Activated CD4-positive, alpha-beta T cell treated with anti-CD3 and anti-CD28 coated beads, Interleukin-2, amount 50 U/mL, for 24 hours (primary cell): ENCODE results near the gene DUSP2.
"Not testable (repeated sequence)": the region's sequence is repeated elsewhere in the genome, so short reads cannot be mapped to it uniquely, and the experiment has no call there.

Experiments
- DNase-seq, 2 donors: peaks; one replicate each; pipeline ENCODE4 v3.0.0-alpha.2; 2020; ENCODE audit warnings: low read depth in 1 of 2, low spot score in 1 of 2

DUSP2 gene

DNA sequence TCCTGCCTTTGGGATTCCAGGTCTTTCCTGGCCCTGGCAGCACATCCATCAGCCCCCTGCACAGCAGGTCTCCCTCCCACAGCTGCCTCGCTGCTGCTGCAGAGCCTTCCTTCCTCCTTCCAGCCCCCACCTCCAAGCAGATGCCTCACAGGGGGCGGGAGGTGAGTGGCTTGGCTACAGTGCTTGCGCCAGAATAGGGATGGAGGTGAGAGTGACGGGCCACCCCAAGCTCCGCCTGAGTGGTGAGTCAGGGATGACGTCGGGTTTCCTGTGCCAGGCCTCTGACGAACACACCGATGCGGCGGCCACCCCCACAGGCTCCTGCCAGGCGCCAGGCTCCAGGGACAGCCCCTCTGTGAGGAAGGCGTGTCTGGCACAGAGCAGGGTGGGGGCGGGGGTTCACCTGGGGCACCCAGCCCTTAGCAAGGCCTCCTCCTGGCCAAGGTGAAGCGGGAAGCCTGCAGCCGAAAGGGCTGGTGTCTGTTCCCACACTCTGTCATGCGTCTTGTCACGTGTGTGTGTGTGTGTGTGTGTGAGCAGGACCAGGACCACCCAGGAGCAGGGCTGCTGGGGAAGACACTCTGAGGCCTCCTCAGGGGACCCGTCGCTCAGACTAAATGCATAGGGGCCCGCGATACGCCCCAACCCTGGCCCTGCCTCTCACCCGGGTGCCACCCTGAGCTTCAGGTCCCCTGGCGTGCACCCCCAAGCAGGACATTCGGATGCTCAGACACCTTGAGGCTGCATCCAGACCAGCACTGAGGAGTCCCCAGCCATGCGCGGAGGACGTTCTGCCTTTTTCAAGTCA, 3.4 kb upstream of the DUSP2 start:
- peak; percentile 87 to 96 for DNase-seq

DNA sequence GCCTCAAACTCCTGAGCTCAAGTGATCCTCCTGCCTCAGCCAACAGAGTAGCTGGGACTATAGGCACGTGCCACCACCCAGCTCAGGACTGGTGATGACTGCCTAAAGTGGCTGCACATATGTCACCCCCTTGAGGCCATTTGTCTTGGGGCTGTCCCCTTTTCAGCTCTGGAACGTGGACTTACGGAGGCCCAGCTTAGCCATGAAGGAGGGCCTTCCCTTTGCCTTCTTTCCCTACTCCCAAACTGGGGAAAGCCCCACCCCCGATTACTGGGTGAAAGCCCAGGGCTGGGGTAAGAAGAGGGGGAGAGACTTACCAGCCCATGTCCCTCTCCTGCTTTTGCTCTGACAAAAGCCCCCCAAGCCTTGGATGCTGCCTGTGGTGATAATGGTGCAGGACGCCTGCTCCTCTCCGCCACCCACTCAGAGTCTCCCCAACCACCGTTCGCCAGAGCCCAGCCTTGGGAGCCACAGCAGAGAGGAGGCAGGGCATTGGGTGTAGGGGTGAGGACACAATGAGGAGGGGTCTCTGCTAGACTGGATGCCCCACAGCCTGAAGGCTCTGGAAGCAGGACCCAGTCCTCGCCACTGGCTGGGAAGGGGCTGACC, 2.5 kb upstream of the DUSP2 start:
- DNase-seq = no peak

DNA sequence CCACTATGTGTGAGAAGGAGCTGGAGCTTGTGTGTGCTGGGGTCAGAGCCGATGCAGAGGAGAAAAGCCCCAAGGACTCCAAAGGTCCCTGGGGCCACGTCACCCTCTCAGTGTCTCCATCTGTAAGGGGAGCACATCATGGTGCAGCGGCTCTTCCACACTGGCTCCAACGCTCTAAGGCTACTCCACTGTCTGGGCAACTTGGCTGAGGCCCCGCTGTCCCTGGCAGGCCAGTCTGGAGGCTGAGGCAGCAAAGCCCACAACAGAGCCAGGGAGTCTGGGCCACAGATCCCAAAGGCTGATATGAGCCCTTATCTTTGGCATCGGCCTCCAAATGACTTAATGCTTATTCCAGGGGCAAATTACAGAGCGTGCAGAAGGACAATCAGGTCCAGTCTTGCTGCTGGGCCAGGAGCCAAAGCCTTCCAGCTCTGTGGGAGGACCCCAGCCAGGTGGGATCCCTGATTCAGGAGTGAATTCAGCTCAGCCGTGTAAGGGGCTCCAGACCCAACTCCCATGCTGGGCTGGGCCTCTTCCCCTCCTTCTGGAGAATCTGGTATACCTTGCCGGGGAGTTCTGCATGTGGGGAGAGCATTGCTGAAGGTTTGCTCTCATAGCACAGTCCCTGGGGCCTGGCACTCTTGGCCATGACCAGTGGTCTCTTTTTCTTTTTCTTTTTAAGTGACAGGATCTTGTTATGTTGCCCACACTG, 1.8 kb upstream of the DUSP2 start:
- no peak for DNase-seq

DNA sequence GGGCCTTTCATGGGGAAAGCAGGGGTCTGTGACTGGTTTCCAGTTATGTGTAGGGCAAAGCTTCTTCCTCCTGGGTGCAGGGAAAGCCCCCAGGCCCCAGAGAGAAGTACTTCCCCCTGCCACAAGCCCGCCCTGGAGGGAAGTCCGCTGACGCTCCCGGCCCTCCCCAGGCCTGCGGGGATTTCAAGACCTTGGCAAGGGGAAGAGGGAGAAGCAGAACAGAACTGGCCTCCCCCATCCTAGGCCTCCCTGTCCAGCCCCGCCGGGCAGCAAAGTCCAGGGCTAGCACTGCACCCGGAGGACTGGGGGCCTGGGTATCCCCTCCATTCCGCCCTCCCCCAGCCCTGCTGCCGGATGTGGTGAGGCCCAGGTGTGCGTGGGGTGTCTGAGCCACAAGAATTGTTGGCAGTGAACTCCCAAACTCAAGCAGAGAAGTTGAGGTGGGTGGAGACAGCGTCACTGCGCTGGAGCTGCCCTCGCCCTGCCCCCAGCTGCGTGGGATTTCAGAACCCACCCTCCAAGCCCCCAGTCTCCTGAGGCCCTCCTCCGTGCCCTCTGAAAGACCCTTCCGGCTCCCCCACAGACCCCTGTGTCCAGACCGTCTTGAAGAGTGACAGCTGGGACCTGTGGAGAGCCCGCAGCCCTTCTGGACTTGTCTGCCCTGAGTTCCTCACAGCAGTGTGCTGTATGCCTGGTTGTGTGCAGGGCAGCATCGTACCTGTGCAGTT, 1.1 kb upstream of the DUSP2 start:
- peak; percentile 83 to 88 for DNase-seq

DNA sequence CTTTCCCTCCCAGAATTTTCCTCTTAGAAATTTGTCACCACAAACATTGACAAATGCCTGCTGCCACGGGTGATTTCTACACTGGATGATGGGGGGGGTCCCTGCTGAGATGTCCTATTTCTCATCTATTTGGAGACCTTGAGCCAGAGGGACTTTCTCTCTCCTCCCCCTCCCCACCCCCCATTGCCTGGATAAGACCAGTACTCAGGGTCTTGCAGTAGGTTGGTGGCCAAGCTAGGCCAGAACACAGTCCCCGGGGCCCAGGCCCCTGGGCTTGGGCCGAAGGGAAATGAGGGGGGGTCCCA, 560 bp upstream of the DUSP2 start:
- DNase-seq = no peak

DNA sequence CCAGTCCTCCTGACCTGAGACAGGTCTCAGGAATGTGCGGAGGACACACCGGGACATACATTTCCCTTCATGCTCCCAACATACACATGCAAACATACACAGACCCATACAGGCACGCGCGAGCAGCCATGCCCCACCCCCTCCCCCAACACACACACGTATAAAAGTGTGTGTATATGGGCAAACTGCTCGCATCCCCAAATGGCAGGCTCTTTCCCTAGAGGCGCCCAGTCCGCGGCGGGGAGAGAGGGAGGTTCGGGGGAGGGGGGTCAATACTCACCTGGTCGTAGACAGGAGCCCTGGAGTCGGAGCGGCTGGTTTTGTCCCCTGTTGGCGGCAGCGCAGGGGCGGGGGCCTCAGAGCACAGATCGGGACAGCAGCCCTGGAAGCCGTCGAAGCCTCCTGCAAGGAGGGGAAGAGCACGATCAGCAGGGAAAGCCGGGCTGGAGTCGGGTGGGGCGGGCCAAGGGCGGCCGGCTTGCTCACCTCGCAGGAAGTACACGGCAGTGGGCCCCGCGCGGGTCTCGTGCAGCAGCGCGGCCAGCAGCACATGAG, 682 bp downstream of the DUSP2 start:
- no peak for DNase-seq

DNA sequence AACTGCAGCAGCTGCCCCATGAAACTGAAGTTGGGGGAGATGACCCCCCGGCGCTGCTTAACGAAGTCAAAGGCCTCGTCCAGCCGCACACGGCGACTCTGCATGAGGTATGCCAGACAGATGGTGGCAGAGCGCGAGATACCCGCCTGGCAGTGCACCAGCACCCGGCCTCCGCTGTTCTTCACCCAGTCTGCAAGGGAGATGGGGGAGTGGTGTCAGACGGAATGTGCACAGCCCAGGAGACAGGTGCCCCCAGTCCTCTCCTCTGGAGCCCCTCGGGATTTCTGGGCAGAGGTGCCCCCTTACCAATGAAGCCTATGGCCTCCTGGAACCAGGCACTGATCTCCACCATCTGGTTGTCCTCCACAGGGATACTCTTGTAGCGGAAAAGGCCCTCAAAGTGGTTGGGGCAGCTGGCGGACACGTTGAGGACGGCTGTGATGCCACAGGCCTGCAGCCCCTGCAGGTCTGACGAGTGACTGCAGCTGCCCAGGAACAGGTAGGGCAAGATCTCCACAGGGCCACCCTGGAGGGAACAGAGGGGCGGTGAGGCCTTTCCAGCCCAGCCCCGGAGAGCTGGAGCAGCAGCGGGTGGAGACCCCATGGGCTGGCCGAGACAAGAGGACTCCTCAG, 1.3 kb downstream of the DUSP2 start:
- no peak for DNase-seq

DNA sequence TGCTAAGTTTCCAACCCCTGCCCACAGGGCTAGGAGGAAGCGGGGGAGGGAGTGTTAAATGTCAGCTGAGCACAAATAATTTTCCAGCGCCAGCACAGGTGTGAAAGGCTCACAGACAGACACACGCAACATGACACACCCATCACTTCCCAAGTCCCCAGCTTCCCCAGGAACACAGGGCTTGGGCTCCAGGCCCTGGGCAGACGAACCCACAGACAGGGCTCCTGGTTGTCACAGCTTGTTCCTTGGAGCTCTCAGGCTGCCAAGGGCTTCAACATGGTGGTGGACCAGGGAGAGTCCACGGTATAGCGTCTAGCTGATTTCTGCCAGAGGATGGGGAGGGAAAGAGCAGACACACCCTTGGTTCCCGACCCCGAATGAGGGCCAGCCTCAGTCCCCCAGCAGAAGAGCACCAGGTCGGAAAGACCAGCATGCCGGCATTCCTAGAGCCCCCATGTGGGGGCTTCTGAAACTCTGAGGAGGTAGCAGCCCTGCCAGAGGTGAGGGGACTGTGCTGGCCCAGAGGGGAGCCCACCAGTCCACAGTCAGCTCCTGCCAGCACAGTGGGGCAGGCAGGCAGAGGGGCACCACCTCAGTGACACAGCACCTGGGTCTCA, 1.9 kb downstream of the DUSP2 start:
- no peak for DNase-seq

DNA sequence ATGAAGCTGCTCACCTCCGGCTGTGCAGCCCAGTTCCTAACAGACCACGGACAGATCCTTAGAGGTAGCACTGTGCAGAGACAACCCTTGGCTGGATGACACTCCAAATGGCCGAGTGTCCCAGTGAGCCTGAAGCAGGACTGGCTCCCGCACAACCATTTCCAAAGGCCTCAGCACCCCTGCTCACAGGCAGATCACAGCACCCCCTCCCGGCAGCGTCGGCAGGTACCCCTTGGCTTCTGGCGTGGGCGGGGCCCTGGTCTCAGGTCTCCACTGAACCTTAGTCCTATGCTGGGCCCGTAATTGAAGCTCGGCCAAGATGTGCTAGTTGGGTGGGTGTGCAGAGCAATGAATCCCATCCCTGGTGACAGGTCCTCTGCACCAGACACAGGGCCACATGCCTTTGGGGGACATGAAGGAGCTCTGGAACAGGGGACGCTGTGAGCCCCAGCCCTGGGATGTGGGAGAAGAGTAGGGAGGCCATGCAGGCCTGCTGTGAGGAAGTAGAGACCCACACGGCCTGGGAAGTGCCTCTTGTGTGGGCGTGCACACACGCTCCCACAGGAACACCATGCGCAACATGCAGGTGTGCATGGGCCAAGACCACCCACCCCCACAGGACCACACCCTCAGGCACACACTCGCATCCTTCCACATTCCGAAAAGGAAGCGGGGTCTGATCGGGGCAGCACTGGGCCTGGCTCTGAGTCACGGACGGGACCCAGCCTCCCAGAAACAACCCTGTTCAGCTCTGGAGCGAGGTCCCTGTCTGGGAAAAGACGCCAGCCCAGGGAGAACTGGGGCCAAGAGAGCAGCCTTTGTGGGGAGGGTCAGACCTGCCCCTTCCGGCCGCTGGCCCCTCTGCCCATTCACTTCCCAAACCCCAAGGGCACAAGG, 2.8 kb downstream of the DUSP2 start:
- DNase-seq = peak in 1 of 2 donors; percentile 64

DNA sequence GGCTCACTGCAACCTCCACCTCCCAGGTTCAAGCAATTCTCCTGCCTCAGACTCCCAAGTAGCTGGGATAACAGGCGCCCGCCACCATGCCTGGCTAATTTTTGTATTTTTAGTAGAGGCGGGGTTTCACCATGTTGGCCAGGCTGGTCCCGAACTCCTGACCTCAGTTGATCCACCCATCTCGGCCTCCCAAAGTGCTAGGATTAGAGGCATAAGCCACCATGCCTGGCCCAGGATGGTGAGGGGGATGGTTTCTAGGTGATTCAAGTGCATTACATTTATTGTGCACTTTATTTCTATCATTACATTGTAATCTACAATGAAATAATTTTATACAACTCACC, 3.6 kb downstream of the DUSP2 start:
- not testable (repeated sequence) for DNase-seq

DNA sequence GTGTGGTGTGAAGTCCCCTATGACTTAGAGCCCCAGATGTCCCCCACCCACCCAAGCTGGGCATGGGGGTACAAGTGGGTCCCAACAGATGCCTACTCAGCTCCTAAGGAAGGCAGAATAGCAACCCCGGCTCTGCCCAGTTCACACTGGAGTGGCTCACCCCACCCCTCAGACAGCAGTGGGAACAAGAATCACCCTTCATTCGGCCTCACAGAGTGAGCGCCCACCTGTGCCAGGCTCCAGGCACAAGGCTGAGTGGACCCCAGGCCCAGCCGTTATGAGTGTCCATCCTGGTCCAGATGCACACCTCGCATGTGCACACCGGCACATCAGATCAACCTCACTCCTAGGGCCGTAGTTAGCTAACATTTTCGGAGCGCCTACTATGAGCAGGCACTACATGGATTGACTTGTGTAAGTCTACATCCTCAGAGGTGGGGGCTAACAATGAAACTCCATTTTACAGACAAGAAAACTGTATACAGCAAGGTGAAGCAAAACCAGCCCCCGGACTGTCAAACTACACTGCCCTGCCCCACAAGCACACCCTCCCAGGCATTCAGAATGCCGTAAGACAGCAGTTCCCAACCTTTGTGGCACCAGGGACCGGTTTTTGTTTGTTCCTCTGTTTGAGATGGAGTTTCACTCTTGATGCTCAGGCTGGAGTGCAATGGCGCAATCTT, 4.2 kb downstream of the DUSP2 start:
- DNase-seq = no peak

DNA sequence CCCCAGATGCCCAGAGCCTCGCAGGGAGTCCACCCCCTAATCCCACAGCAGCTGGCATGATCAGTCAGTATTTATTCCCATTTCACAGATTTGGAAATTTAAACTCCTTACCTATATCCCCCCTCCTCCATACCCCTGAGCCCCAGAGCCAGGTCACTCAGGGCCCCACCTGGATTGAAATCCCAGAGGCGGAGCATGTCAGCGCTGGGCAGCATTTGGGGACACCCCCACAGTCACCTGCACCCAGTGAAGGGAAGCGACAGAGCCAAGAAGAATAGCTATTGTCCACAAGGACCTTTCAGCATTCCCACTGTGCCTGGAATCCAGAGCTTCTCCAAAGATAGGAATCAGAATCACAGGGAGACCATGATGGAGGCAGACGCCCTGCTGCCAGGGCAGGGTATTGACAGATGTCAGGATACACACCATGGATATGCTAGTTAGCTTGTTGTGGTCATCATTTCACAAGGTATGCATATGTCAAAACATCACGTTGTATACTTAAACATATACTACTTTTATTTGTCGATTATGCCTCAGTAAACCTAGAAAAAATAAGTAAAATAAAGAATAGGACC, 6.0 kb downstream of the DUSP2 start:
- DNase-seq = no peak

DNA sequence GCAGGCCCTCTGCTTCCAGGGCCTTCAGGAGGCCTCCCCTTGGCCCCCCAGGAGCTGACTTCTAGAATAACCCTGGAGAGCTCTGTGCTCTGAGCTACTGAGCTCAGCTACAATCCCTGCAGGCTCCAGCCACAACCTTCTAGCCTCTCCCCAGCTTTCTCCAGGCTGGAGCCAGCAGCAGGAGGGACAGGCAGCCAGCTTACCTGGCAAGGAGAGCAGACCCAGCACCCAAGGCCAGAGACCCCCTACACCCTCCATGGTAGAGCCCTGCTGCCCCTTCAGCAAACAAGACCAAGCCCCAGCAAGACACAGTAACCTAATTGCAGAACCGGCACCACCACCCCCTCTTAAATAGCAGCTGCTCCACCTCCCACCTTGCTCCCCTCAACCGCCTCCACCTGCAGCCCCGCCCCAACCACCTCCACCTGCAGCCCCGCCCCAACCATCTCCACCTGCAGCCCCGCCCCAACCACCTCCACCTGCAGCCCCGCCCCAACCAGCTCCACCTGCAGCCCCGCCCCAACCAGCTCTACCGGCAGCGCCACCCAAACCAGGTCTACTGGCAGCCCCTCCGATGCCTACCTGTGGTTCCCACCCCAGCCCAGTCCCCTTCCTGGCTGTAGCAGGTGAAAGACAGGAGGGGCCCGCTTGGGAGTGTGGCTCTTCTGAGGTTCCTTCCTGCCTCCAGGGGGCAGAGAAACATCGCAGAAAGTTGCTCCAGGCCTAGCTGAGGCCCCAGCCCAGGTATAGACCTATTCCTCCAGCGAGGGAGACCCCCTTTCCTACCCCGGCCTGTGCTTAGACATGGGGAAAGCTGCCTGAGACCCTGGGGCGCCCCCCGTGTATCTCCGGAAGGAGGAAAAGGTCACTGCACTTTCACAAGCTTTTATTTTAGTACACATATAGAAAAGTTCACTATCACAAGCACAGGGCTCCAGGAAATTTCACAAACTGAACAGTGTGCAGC, 6.8 kb downstream of the DUSP2 start, which contains the start of gene ASTL:
Gene ASTL (minus strand): TSS at position 324 of the 967 bp plus-strand sequence. CDS start 66 bp downstream, at position 258.
- DNase-seq = no peak

DNA sequence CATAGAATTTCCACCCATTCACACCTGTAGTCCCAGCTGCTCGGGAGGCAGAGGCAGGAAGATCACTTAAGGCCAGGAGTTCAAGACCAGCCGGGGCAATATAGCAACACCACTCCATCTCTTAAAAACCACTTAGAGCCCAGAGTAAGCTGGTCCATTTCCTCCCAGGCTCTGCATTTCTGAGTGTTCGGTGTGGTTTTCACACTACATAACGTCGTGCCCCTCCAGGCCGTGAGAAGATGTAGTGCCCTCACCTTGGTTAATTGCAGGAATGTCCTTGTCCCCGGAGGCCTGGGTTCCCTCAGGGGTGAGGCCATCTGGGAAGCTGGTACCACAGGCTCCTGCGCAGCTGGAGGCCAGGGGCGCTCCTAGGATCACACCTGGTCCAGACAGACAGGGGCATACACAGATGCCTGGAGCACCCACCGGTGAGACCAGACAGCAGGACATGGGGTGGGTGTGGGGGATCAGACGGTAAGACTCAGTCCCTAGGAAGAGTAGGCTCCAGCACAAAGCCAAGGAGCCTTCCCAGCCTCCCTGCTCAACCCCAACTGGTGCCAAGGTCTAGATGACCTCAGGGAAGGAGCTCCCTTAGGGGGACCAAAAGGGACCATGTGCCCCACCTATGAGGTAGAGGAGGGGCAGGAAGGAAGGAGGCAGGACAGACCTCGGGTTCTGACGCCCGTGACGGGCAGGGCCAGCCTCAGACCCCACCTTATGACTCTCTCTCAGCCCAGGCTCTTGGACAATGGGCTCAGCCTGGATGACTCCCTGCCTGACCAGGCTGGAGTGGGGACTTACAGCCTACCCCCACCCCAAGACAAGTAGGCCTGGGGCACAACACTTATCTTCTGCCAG, 7.7 kb downstream of the DUSP2 start:
- DNase-seq = no peak

DNA sequence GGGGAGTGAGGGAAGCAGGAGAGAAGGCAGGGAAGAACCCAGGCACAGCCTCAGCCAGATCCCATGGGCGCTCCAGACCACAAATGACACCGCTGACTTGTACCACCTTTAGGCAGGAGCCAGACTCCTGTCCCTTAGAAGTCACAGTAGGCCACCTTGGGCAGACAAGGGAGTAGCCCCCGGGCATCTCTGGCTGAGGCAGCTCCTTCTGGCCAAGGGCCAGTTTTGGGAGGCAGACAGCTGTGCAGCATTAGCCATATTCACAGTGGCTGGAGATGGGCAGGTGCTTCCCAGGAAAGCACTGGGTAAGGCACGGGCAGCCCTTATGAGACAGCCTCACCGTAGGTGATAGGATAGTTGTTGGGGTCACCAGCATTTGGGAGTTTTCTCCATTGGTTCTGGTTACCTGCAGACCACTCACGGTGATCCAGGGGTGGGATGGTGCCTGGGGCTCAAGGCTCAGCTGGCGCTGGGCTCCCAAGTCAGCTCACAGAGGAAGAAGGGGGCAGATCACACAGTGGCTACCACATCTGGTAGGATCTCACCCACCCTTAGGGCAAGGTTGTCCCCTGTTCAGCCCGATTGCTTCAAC, 9.0 kb downstream of the DUSP2 start:
- no peak for DNase-seq

DNA sequence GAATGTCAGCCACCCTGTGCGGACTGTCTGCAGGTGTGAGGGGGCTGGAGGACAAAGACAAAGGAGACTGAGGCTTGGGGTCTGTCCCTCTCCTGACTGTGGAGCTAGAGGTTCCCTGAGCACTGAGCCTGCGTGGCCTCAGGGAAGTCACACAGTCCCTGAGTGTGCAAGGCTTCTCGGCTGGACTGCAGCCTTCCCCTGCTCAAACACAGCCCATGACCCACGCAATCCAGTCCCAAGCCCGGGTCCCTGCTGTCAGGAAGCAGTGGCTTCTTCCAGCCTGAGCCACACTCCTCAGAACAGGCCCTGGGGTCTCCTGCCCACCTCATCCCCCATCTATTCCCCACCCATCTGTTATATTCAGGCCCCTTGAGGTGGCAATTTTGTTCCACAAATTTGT, 9.6 kb downstream of the DUSP2 start:
- no peak for DNase-seq
